Kidney (tissue), 14 donors: ENCODE measurements around the gene DNAJC25. TPM values are rescaled to one million over a fixed set of nuclear protein-coding genes. Genes with fewer than 3 reads are reported as not detected.

Source experiments
- DNase-seq, 5 donors: peaks; one replicate each; pipeline ENCODE4 v3.0.0-alpha.2; 2013 to 2020
- FAIRE-seq: peaks from 2 replicates; lab custom pipeline; 2012; peaks lifted over from hg19 to GRCh38; lab: Jason Lieb, UNC
- H3K27ac ChIP-seq, 2 donors: one replicate each; pipeline ENCODE4 v1.7.0; 2013; ENCODE audit warnings: low read depth in 2 of 2, low read length in 2 of 2, inconsistent platforms in 1 of 2
- H3K27me3 ChIP-seq: one replicate; pipeline ENCODE4 v1.7.1; 2013; ENCODE audit warnings: low read length, inconsistent platforms; ENCODE audit not compliant: control insufficient read depth, insufficient read depth
- H3K36me3 ChIP-seq, 3 donors: one replicate each; pipeline versions ENCODE4 v1.7.0 to v1.7.1; 2013; ENCODE audit warnings: low read length in 3 of 3, control low read depth in 1 of 3, inconsistent platforms in 1 of 3; ENCODE audit not compliant: insufficient read depth in 3 of 3, control insufficient read depth in 2 of 3
- H3K4me1 ChIP-seq, 3 donors: one replicate each; pipeline versions ENCODE4 v1.7.0 to v1.7.1; 2013; ENCODE audit warnings: low read length in 3 of 3, inconsistent platforms in 1 of 3, low read depth in 1 of 3; ENCODE audit not compliant: control insufficient read depth in 2 of 3, insufficient read depth in 2 of 3
- H3K4me3 ChIP-seq, 3 donors: one replicate each; pipeline versions ENCODE4 v1.7.0 to v1.8.1; 2013; ENCODE audit warnings: low read length in 3 of 3, control low read depth in 1 of 3, inconsistent platforms in 1 of 3
- H3K9ac ChIP-seq, 3 donors: one replicate each; pipeline versions ENCODE4 v1.7.0 to v1.7.1; 2013; ENCODE audit warnings: low read length in 3 of 3, control low read depth in 1 of 3, inconsistent platforms in 1 of 3
- H3K9me3 ChIP-seq, 3 donors: one replicate each; pipeline versions ENCODE4 v1.7.0 to v1.7.1; 2013; ENCODE audit warnings: low read length in 3 of 3, control low read depth in 1 of 3, inconsistent platforms in 1 of 3; ENCODE audit not compliant: control insufficient read depth in 2 of 3, insufficient read depth in 1 of 3
- intact Hi-C: fragments of 100-400 bp; cut with DNase I; formaldehyde crosslinking; loops from one replicate; pipeline ENCODE4 v1.11.1; 2022
- polyA plus RNA-seq: library from polyadenylated mRNA; stranded (reverse); fragments of 350-450 nt; fragmentation: Illumina TruSeq; extraction: RNeasy Lipid Tissue Mini Kit (QIAGEN cat#74804); gene quantifications from one replicate; pipeline ENCODE4 v1.2.3, GENCODE V29; 2014; ENCODE audit warnings: low read depth, low replicate concordance; ENCODE audit not compliant: insufficient read depth
- total RNA-seq: library from RNA; stranded (reverse); fragmentation: NEBNext Ultra II Directional; extraction: Animal tissue kit (Norgen Biotek cat#: 25700); gene quantifications from one replicate; pipeline ENCODE4 v1.2.1, GENCODE V29; 2021
- TF ChIP-seq, protein P1 (sequence below): IDR thresholded peaks from 3 replicates; pipeline ENCODE4 v1.5.1; 2012; ENCODE audit warnings: mild to moderate bottlenecking, moderate library complexity, borderline replicate concordance; ENCODE audit not compliant: insufficient read depth; ENCODE audit errors: extremely low read depth
- donor health status: control.
- donor health status: control.
- donor health status: control.
- donor health status: control.
- donor health status: control.
- donor health status: DM: yes; HTN: yes; CAD: no.
- donor health status: Normal renal cell carcinoma (clear cell type).

The DNAJC25 gene
- total and polyA plus RNA-seq, 2 donors from 2014 or later: 8.2 to 13.1 TPM

DNA sequence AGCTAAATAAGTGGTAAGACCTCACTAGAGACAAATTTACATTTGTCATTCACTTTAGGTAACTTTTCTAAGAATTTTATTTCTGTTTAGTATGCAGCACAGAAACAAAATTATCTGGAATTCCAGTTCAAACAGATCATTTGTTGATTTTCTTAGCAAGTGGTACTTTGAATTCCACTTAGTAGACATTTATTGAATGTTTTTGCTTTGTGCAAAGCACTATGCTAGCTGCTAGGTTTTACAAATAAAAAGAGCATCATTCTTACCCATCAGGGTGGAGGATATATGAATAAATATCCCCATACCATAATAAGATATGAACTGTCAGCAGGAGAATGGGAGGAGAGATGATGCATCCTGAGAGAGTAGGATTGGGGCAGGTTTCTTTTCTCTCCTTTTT is 65.7 kb downstream of the DNAJC25 start:
- Histone ChIP-seq H3K9me3 (no peaks in the 10 kb centered on the region), H3K27me3 (no peaks in the 10 kb centered on the region), H3K4me3 (no peak overlapping the region), H3K36me3 (no peaks in the 10 kb centered on the region), H3K9ac (no peak overlapping the region), H3K27ac (no peak overlapping the region), H3K4me1 (no peaks in the 10 kb centered on the region)
- TF ChIP-seq, protein P1, sequence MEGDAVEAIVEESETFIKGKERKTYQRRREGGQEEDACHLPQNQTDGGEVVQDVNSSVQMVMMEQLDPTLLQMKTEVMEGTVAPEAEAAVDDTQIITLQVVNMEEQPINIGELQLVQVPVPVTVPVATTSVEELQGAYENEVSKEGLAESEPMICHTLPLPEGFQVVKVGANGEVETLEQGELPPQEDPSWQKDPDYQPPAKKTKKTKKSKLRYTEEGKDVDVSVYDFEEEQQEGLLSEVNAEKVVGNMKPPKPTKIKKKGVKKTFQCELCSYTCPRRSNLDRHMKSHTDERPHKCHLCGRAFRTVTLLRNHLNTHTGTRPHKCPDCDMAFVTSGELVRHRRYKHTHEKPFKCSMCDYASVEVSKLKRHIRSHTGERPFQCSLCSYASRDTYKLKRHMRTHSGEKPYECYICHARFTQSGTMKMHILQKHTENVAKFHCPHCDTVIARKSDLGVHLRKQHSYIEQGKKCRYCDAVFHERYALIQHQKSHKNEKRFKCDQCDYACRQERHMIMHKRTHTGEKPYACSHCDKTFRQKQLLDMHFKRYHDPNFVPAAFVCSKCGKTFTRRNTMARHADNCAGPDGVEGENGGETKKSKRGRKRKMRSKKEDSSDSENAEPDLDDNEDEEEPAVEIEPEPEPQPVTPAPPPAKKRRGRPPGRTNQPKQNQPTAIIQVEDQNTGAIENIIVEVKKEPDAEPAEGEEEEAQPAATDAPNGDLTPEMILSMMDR: no peak
- DNase-seq (no peak), FAIRE-seq (no peak)
- intact Hi-C loops: no loop called here

DNA sequence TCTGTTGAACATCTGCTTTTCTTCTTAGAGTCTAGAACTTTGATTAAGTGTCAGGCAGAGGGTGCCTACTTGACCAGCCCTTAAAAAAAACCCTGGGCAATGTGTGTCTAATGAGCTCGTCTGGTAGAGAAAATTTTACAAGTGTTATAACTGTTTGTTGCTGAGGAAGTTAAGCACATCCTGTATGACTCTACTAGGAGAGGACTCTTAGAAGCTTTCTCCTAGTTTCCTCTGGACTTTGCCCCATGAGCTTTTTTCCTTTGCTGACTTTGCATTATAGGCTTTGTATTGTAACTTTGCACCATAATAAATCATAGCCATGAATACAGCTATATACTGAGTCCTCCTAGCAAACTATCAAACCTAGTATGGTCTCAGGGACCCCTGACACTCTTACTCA is 69.6 kb downstream of the DNAJC25 start:
- Histone ChIP-seq H3K27me3 (no peaks in the 10 kb centered on the region), H3K4me3 (no peak overlapping the region), H3K27ac (no peak overlapping the region), H3K4me1 (no peaks in the 10 kb centered on the region), H3K9ac (no peak overlapping the region), H3K9me3 (no peaks in the 10 kb centered on the region), H3K36me3 (no peaks in the 10 kb centered on the region)
- TF ChIP-seq, protein P1: no peak
- FAIRE-seq (no peak), DNase-seq (no peak)
- intact Hi-C loops: no loop called here

Other genes with a start within 250 kb of the DNAJC25 start
- 83.7 TPM for gene ECPAS, start 147.0 kb upstream of the DNAJC25 start, total RNA-seq
- gene ECPAS, start 147.0 kb upstream of the DNAJC25 start, polyA plus RNA-seq: 28.1 TPM
- 14.5 TPM for gene ZNF483, start 106.2 kb upstream of the DNAJC25 start, total RNA-seq
- 0.43 TPM for gene ZNF483, start 106.2 kb upstream of the DNAJC25 start, polyA plus RNA-seq
- gene PTGR1, start 31.7 kb upstream of the DNAJC25 start, total RNA-seq: 75.1 TPM
- gene PTGR1, start 31.7 kb upstream of the DNAJC25 start, polyA plus RNA-seq: 285 TPM
- 41.2 TPM for gene GNG10, start 30.3 kb downstream of the DNAJC25 start, total RNA-seq
- gene GNG10, start 30.3 kb downstream of the DNAJC25 start, polyA plus RNA-seq: 44.8 TPM
- 0.16 TPM for gene SHOC1, start 163.6 kb downstream of the DNAJC25 start, total RNA-seq
- gene SHOC1, start 163.6 kb downstream of the DNAJC25 start, polyA plus RNA-seq: 2.5 TPM